Activated CD8-positive, alpha-beta T cell treated with anti-CD3 and anti-CD28 coated beads for 36 hours (primary cell): ENCODE data around the gene CYP2J2. TPM values are rescaled to one million over a fixed set of nuclear protein-coding genes. Genes with fewer than 3 reads are reported as not detected.
"Not testable (repeated sequence)": the region's sequence is repeated elsewhere in the genome, so short reads cannot be mapped to it uniquely, and the experiment has no call there.

Experiments used
- ATAC-seq: fragments of 200-7000 bp; cut with Tn5 transposase; one replicate; pipeline ENCODE4 v1.10.0; 2021; ENCODE audit warnings: mild to moderate bottlenecking, moderate library complexity
- CTCF ChIA-PET: fragments of 350-600 bp; sonication (Branson Sonifier 250); formaldehyde crosslinking; loops from one replicate; lab custom pipeline; 2021; ENCODE audit warnings: antibody characterized with exemption; lab: Charles Lee
- POLR2A ChIA-PET: fragments of 350-600 bp; sonication (Branson Sonifier 250); formaldehyde crosslinking; loops from one replicate; lab custom pipeline; 2021; ENCODE audit warnings: antibody characterized with exemption; lab: Charles Lee
- DNase-seq: peaks from one replicate; pipeline ENCODE4 v3.0.0-alpha.2; 2020
- H3K27ac Mint-ChIP-seq: one replicate; pipeline ENCODE4 v1.8.0; 2021; ENCODE audit warnings: mild to moderate bottlenecking, mixed read lengths
- H3K27me3 Mint-ChIP-seq: one replicate; pipeline ENCODE4 v1.8.0; 2021; ENCODE audit warnings: mixed read lengths
- H3K36me3 Mint-ChIP-seq: one replicate; pipeline ENCODE4 v1.8.0; 2021; ENCODE audit warnings: low read depth, mixed read lengths
- H3K4me1 Mint-ChIP-seq: one replicate; pipeline ENCODE4 v1.8.0; 2021; ENCODE audit warnings: low read depth, mixed read lengths
- H3K4me3 Mint-ChIP-seq: one replicate; pipeline ENCODE4 v1.8.0; 2021; ENCODE audit warnings: mild to moderate bottlenecking, moderate library complexity, mixed read lengths
- H3K9me3 Mint-ChIP-seq: one replicate; pipeline ENCODE4 v1.8.0; 2021; ENCODE audit warnings: mixed read lengths
- intact Hi-C: fragments of 100-400 bp; cut with micrococcal nuclease; formaldehyde crosslinking; loops from one replicate; pipeline ENCODE4 v1.10.0; 2022
- total RNA-seq, 2 experiments: library from RNA; stranded (reverse); gene quantifications; one replicate each; pipeline ENCODE4 v1.2.3, GENCODE V29; 2021
- TF ChIP-seq, protein P1 (sequence below): fragments of 200-600 bp; IDR thresholded peaks from one replicate; pipeline ENCODE4 v1.8.0; 2022; ENCODE audit warnings: antibody characterized with exemption, mild to moderate bottlenecking

Gene CYP2J2
- total RNA-seq, 2 experiments from 2014 or later = 0.83 to 1.4 TPM

DNA sequence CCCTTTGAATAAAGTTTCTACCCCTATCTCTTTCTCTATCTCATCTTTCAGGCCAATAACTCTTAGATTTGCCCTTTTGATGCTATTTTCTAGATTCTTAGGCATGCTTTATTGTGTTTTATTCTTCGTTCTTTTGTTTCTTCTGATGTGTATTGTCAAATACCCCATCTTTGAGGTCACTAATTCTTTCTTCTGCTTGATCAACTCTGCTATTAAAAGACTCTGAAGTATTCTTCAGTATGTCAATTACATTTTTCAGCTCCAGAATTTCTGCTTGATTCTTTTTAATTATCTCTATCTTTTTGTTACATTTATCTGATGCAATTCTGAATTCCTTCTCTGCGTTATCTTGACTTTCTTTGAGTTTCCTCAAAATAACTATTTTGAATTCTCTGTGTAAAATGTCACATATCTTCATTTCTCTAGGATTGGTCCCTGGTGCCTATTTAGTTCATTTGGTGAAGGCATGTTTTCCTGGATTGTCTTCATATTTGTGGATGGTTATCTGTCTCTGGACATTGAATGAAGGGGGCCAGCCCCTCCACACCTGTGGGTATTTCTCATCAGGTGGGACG lies 11.2 kb upstream of the CYP2J2 start:
- H3K27ac Mint-ChIP-seq = no peak overlapping the region
- TF ChIP-seq, protein P1, sequence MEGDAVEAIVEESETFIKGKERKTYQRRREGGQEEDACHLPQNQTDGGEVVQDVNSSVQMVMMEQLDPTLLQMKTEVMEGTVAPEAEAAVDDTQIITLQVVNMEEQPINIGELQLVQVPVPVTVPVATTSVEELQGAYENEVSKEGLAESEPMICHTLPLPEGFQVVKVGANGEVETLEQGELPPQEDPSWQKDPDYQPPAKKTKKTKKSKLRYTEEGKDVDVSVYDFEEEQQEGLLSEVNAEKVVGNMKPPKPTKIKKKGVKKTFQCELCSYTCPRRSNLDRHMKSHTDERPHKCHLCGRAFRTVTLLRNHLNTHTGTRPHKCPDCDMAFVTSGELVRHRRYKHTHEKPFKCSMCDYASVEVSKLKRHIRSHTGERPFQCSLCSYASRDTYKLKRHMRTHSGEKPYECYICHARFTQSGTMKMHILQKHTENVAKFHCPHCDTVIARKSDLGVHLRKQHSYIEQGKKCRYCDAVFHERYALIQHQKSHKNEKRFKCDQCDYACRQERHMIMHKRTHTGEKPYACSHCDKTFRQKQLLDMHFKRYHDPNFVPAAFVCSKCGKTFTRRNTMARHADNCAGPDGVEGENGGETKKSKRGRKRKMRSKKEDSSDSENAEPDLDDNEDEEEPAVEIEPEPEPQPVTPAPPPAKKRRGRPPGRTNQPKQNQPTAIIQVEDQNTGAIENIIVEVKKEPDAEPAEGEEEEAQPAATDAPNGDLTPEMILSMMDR = no peak
- no peaks in the 10 kb centered on the region for H3K36me3 Mint-ChIP-seq
- no peak for ATAC-seq
- no peaks in the 10 kb centered on the region for H3K4me1 Mint-ChIP-seq
- peaks cover 5% of the 10 kb centered on the region for H3K9me3 Mint-ChIP-seq
- H3K27me3 Mint-ChIP-seq = peaks cover 10% of the 10 kb centered on the region
- intact Hi-C loops = no loop called here
- POLR2A ChIA-PET = no interaction called here
- no peak for DNase-seq
- no peak overlapping the region for H3K4me3 Mint-ChIP-seq
- CTCF ChIA-PET = interaction anchor here (0.8 to 0.9 kb wide), 3 partner anchors 10 to 33 kb away, joined by 3 to 4 read pairs (median 3); no protein-coding TSS in a partner anchor

DNA sequence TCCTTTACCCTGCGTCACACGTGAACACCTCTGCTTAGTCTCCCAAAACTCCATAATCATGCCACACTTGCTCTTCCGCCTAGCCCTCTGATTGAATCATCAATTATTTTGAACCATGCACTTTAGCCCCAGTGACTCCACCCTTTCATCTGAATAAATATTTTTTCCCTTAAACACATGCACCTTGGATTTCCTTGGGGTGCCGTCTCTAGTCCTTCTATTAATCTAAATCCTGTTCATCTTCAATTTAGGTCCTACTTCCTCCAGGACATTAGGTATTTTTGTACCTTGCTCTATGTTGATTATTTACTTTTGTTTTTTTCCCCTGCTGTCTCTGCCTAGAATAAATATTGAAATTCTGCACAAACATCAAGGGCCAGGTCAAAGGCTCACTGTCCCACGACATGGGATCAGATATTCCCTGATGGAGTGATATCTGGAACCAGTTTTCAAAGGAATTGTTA lies 9.8 kb upstream of the CYP2J2 start:
- CTCF ChIA-PET = no interaction called here
- DNase-seq (no peak), ATAC-seq (no peak)
- Mint-ChIP-seq H3K27ac (no peak overlapping the region), H3K27me3 (peaks cover 10% of the 10 kb centered on the region), H3K4me1 (no peaks in the 10 kb centered on the region), H3K36me3 (no peaks in the 10 kb centered on the region), H3K4me3 (no peak overlapping the region), H3K9me3 (peaks cover 5% of the 10 kb centered on the region)
- TF ChIP-seq, protein P1 = no peak
- POLR2A ChIA-PET = no interaction called here
- intact Hi-C loops = no loop called here

DNA sequence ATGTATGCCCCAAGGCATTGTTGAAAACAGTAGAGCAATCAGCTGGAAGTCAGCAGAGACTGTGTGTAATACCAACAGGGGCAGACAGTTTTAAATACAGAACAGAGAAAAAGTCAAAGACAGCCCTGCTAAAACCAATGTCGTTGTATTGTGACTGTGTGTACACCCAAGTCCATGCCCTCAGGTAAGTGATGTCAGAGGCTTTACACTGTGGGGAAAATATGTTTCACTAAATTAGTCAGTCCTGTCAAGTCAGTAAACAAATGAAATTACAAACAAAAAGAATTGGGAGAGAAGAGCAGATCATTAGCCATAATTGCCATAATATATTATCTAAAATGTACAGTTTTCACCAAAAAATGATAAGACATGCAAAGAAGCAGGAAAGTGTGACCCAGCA lies 2.4 kb upstream of the CYP2J2 start:
- DNase-seq (no peak), ATAC-seq (no peak)
- intact Hi-C loops = no loop called here
- Mint-ChIP-seq H3K27ac (no peak overlapping the region), H3K36me3 (no peaks in the 10 kb centered on the region), H3K4me1 (peaks cover 11% of the 10 kb centered on the region), H3K27me3 (peaks cover 27% of the 10 kb centered on the region), H3K9me3 (peaks cover 2% of the 10 kb centered on the region), H3K4me3 (no peak overlapping the region)
- TF ChIP-seq, protein P1 = no peak
- POLR2A ChIA-PET = no interaction called here
- CTCF ChIA-PET = interaction anchor here (2.1 kb wide), 1 partner anchor 18 kb away, joined by 10 read pairs; no protein-coding TSS in a partner anchor

DNA sequence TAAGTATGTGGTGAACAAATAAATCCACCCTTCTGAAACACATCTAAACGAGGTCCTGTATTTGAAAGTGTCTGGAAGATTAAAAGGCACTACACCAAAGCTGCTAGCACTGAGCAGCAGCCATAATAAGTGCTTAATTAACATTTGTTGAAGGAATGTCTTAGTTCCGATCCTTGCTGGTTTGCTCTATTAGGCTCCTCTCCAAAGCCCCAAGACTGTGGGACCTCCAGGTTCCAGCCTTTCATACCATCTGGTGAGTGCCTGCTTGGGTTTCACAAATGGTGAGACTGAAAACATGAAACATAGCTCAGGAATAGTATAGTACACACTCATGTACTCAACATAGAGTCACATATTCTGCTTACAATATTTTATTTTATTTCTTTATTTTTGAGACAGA lies 640 bp upstream of the CYP2J2 start:
- CTCF ChIA-PET = interaction anchor here (1.0 to 1.8 kb wide), 2 partner anchors 17 to 20 kb away, joined by 4 to 7 read pairs; no protein-coding TSS in a partner anchor
- peaks cover 21% of the 10 kb centered on the region for H3K27me3 Mint-ChIP-seq
- no peak for DNase-seq

DNA sequence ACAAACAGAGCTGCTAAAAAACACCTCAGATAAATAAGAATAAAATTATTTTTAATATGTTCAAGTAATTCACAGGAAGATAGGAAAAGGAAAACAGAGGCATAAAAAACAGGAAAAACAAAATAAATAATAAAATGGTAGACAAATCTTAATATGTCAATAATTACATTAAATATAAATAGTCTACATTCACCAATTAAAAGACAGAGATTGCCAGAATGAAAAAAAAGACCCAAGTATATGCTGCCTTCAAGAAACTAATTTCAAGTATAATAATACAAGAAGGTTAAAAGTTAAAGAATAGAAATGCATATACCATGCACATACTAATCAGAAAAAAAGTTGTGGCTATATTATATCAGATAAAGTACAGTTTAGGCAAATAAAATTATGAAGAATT lies 1.9 kb downstream of the CYP2J2 start:
- ChIA-PET CTCF (interaction anchor here (1.9 kb wide), 1 partner anchor 23 kb away, joined by 10 read pairs; no protein-coding TSS in a partner anchor), POLR2A (no interaction called here)
- no peak overlapping the region for H3K4me3 Mint-ChIP-seq
- ATAC-seq (no peak), DNase-seq (no peak)
- H3K27me3 Mint-ChIP-seq = peaks cover 18% of the 10 kb centered on the region
- H3K27ac Mint-ChIP-seq = no peak overlapping the region
- H3K9me3 Mint-ChIP-seq = peaks cover 7% of the 10 kb centered on the region
- intact Hi-C loops = no loop called here
- H3K36me3 Mint-ChIP-seq = peaks cover 4% of the 10 kb centered on the region
- TF ChIP-seq, protein P1 = no peak
- H3K4me1 Mint-ChIP-seq = peaks cover 11% of the 10 kb centered on the region

More for the DNA sequence above, 640 bp upstream of the CYP2J2 start:
- H3K27ac Mint-ChIP-seq = no peak overlapping the region
- peaks cover 7% of the 10 kb centered on the region for H3K9me3 Mint-ChIP-seq
- POLR2A ChIA-PET = interaction anchor here (0.5 to 1.2 kb wide), 2 partner anchors 112 to 1241 kb away, joined by 3 read pairs; no protein-coding TSS in a partner anchor
- H3K36me3 Mint-ChIP-seq = peaks cover 4% of the 10 kb centered on the region
- intact Hi-C loops = no loop called here
- no peak for ATAC-seq
- peaks cover 11% of the 10 kb centered on the region for H3K4me1 Mint-ChIP-seq
- TF ChIP-seq, protein P1 = no peak
- peak overlapping the region; percentile 78 for H3K4me3 Mint-ChIP-seq

DNA sequence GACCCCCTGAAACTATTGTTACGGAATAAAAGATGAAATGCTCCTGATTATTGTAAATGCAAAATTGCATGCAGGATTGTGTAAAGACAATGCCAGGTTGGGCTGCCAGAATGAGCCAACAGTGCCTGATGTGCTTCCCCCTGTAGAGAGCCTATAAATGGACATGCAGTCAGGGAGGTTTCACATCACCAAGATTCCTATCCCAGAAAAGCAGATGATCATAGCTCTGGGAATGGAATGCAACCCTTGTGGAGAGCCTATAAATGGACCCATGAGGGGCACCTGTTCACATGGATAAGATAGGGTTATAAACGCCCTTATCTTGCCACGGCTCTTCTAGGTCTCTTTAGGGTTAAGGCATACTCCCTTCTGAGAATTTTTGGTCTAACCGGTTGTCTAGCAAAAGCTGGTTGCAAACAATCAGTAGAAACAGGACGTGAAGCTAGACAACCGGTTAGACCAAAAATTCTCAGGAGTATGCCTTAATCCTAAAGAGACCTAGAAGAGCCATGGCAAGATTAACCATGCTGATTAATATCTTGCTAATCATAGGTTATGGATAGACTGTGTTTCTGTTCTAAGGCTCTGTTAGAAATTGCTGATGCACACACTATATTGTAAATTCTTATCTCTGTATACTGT lies 5.2 kb downstream of the CYP2J2 start:
- intact Hi-C loops, DNase-seq, ATAC-seq, POLR2A ChIA-PET, H3K36me3 Mint-ChIP-seq, H3K9me3 Mint-ChIP-seq, H3K4me1 Mint-ChIP-seq, H3K27me3 Mint-ChIP-seq, H3K27ac Mint-ChIP-seq, H3K4me3 Mint-ChIP-seq: not testable (repeated sequence)
- CTCF ChIA-PET = interaction anchor here (1.1 kb wide), 1 partner anchor 26 kb away, joined by 4 read pairs; no protein-coding TSS in a partner anchor
